Astrocyte (in vitro differentiated cells and primary cell): Measurements from ENCODE around the gene TTC22.

Experiments
- EZH2 ChIP-seq: IDR thresholded peaks from 2 replicates; pipeline ENCODE4 v1.6.1; 2012; ENCODE audit warnings: mild to moderate bottlenecking, low read length, inconsistent platforms; ENCODE audit not compliant: insufficient read depth
- TF ChIP-seq, protein P1 (sequence below): IDR thresholded peaks from 2 replicates; pipeline ENCODE4 v1.5.1; 2011; ENCODE audit warnings: low read depth, mild to moderate bottlenecking, inconsistent platforms, low read length, moderate library complexity; ENCODE audit not compliant: insufficient read depth

DNA sequence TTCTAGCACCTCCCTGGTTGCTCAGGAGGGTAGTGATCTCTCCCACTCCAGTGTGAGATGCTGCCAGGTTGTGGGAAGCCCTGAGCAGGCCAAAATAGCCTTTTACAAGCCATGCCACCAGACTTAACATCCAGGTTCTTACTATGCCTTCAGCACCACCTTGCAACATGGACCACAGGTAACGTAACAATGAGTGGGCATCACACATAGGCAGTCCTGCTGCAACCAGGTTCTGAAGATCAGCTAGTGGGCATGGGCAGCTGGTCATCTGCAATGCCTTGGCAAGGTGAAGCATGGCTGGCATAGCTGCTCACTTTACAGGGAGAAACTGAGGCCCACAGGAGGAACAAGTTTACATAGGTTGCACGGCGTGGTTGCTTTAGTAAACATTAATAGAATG lies 45.2 kb upstream of the TTC22 start:
- TF ChIP-seq, protein P1, sequence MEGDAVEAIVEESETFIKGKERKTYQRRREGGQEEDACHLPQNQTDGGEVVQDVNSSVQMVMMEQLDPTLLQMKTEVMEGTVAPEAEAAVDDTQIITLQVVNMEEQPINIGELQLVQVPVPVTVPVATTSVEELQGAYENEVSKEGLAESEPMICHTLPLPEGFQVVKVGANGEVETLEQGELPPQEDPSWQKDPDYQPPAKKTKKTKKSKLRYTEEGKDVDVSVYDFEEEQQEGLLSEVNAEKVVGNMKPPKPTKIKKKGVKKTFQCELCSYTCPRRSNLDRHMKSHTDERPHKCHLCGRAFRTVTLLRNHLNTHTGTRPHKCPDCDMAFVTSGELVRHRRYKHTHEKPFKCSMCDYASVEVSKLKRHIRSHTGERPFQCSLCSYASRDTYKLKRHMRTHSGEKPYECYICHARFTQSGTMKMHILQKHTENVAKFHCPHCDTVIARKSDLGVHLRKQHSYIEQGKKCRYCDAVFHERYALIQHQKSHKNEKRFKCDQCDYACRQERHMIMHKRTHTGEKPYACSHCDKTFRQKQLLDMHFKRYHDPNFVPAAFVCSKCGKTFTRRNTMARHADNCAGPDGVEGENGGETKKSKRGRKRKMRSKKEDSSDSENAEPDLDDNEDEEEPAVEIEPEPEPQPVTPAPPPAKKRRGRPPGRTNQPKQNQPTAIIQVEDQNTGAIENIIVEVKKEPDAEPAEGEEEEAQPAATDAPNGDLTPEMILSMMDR: no peak
- no peak for TF ChIP-seq EZH2
